Activated naive CD8-positive, alpha-beta T cell treated with anti-CD3 and anti-CD28 coated beads, Interleukin-2, amount 10 ng/mL, durations not matched to agents 7 days and 5 days (primary cell): Measurements from ENCODE around the gene KRTAP12-1. TPM values are rescaled to one million over a fixed set of nuclear protein-coding genes. Genes with fewer than 3 reads are reported as not detected.

Source experiments
- ATAC-seq: fragments of 150-1000 bp; cut with Tn5 transposase; one replicate; pipeline ENCODE4 v1.10.0; 2021; ENCODE audit warnings: low read depth, moderate library complexity
- POLR2A ChIA-PET: fragments of 350-600 bp; sonication (Branson Sonifier 250); formaldehyde crosslinking; loops from one replicate; lab custom pipeline; 2021; ENCODE audit warnings: antibody characterized with exemption; lab: Charles Lee
- DNase-seq: peaks from one replicate; pipeline ENCODE4 v3.0.0; 2021
- H3K27ac Mint-ChIP-seq: one replicate; pipeline ENCODE4 v1.8.0; 2022; ENCODE audit warnings: mild to moderate bottlenecking, mixed read lengths
- H3K27me3 Mint-ChIP-seq: one replicate; pipeline ENCODE4 v1.8.0; 2022; ENCODE audit warnings: mild to moderate bottlenecking, moderate library complexity, mixed read lengths
- H3K36me3 Mint-ChIP-seq: one replicate; pipeline ENCODE4 v1.8.0; 2021; ENCODE audit warnings: mild to moderate bottlenecking, mixed read lengths
- H3K4me1 Mint-ChIP-seq: one replicate; pipeline ENCODE4 v1.8.0; 2021; ENCODE audit warnings: mixed read lengths
- H3K4me3 Mint-ChIP-seq: one replicate; pipeline ENCODE4 v1.8.0; 2022; ENCODE audit warnings: mild to moderate bottlenecking, moderate library complexity, mixed read lengths
- H3K9me3 Mint-ChIP-seq: one replicate; pipeline ENCODE4 v1.8.0; 2021; ENCODE audit warnings: mixed read lengths
- total RNA-seq, 2 experiments: library from RNA; stranded (reverse); gene quantifications; one replicate each; pipeline ENCODE4 v1.2.3, GENCODE V29; 2021

The KRTAP12-1 gene
- total RNA-seq, 2 experiments from 2014 or later = not detected

GRCh38 chr21:44708213-44708865, 26.4 kb upstream of the KRTAP12-1 start:
- Mint-ChIP-seq H3K4me3 (no peak overlapping the region), H3K27ac (no peak overlapping the region), H3K36me3 (peaks cover 5% of the 10 kb centered on the region), H3K9me3 (peaks cover 4% of the 10 kb centered on the region), H3K4me1 (peaks cover 3% of the 10 kb centered on the region), H3K27me3 (peaks cover 83% of the 10 kb centered on the region)
- POLR2A ChIA-PET = no interaction called here
- no peak for ATAC-seq
- no peak for DNase-seq

GRCh38 chr21:44706706-44707581, 25.0 kb upstream of the KRTAP12-1 start:
- no peak for DNase-seq
- Mint-ChIP-seq H3K9me3 (peaks cover 4% of the 10 kb centered on the region), H3K4me3 (no peak overlapping the region), H3K27ac (no peak overlapping the region), H3K36me3 (peaks cover 5% of the 10 kb centered on the region), H3K4me1 (peaks cover 3% of the 10 kb centered on the region), H3K27me3 (peaks cover 77% of the 10 kb centered on the region)
- no peak for ATAC-seq
- POLR2A ChIA-PET = no interaction called here

DNA sequence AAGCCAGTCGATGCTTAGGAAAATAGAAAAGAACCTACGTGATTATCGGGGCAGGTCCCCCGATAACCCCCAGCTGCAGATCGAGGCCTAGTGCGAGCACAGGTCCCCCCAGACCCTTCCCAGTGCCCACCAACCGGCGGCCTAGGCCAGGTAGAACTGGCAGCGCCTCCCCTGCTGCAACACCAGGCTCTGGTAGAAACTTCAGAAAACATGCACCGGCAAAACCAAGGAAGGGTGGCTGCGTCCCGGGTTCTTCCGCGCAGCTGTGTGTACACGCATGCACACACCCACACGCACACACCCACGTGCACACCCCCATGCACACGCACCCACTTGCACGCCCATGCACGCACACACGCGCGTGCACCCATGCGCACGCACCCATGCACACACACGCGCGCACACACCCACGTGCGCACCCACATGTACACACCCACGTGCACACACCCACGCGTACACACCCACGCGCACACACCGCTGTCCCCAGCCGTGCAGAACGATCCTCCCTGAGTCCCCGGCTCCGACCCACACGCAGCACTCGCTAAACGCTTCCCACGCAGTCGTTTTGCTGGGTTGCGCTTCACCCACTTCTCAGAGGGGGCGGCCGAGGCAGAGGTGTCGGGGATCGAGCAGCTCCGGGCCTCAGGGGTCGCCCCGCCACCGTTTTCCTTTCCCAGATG, 24.2 kb upstream of the KRTAP12-1 start:
- ATAC-seq (no peak), DNase-seq (no peak)
- POLR2A ChIA-PET = no interaction called here
- Mint-ChIP-seq H3K4me3 (no peak overlapping the region), H3K4me1 (peaks cover 3% of the 10 kb centered on the region), H3K27ac (peak overlapping the region; percentile 45), H3K36me3 (peaks cover 5% of the 10 kb centered on the region), H3K9me3 (peaks cover 4% of the 10 kb centered on the region), H3K27me3 (peaks cover 80% of the 10 kb centered on the region)

GRCh38 chr21:44704636-44705001, 22.7 kb upstream of the KRTAP12-1 start:
- H3K36me3 Mint-ChIP-seq = peaks cover 5% of the 10 kb centered on the region
- no peak overlapping the region for H3K4me3 Mint-ChIP-seq
- H3K4me1 Mint-ChIP-seq = no peaks in the 10 kb centered on the region
- POLR2A ChIA-PET = no interaction called here
- H3K27ac Mint-ChIP-seq = no peak overlapping the region
- ATAC-seq = no peak
- DNase-seq = no peak
- peaks cover 4% of the 10 kb centered on the region for H3K9me3 Mint-ChIP-seq
- peaks cover 74% of the 10 kb centered on the region for H3K27me3 Mint-ChIP-seq

- no peak for DNase-seq
- Mint-ChIP-seq H3K36me3 (peaks cover 5% of the 10 kb centered on the region), H3K9me3 (peaks cover 4% of the 10 kb centered on the region), H3K4me1 (no peaks in the 10 kb centered on the region), H3K4me3 (no peak overlapping the region), H3K27me3 (peaks cover 70% of the 10 kb centered on the region), H3K27ac (no peak overlapping the region)
- POLR2A ChIA-PET = no interaction called here
- no peak for ATAC-seq
Observed at GRCh38 chr21:44703731-44704635, 22.0 kb upstream of the KRTAP12-1 start.

DNA sequence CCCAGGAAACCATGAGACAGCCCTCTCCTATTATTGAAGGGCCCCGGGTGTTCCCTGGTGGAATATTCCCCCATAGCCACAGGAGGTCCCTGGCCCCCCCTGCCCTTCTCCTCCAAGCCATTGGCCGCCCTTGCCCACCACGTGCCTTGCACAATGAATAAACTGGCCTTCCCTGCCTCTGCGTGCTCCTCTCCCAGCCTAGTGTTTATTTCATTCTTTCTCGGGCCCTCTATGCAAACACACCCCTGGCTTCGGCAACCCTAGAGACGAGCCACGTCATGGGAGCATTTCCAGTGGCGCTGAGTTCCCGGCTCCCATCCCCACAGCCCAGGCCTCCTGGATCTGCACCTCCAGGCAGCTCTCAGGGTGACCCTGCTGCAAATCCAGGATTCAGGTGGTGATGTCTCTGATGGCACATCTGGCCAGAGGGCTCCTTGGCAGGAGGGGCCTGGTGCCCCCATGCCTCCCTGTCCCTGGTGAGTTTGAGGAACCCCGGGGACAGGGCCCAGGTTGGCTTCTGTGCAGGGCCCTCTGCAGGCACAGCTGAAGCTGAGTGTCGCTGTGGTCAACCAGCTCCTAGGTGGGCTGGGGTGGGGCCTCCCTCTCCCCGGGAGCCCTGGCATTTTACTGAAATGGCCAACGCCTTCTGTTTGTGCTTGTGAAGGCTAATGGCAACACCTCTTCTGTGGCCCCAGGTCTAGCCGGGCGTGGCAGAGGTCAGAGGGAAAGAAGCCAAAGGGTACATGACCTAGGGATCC, 21.2 kb upstream of the KRTAP12-1 start:
- Mint-ChIP-seq H3K9me3 (peaks cover 4% of the 10 kb centered on the region), H3K36me3 (peaks cover 5% of the 10 kb centered on the region)

DNA sequence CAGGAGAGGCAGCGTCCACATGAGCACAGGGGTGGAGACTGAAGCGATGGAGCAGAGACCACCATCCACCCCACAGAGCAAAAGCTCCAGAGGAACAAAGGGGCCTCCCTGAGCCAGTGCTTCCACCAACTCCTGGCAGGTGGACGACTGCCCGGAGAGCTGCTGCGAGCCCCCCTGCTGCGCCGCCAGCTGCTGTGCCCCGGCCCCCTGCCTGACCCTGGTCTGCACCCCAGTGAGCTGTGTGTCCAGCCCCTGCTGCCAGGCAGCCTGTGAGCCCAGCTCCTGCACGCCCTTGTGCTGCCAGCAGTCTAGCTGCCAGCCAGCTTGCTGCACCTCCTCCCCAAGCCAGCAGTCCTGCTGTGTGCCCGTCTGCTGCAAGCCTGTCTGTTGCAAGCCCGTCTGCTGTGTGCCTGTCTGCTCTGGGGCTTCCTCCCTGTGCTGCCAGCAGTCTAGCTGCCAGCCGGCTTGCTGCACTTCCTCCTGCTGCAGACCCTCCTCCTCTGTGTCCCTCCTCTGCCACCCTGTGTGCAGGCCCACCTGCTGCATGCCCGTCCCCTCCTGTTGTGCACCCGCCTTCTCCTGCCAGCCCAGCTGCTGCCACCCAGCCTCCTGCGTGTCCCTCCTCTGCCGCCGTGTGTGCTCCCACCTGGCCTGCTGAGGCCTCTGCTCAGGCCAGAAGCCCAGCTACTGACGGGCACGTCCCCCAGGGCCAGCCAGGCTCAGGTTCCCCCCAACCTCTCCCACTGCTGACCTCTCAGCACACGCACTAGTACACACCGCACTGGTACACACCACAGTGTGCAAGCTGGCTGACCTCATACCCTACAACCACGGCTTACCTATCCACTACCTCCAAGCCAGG, 20.4 kb upstream of the KRTAP12-1 start:
- Mint-ChIP-seq H3K4me1 (no peaks in the 10 kb centered on the region), H3K9me3 (peaks cover 4% of the 10 kb centered on the region), H3K36me3 (peaks cover 5% of the 10 kb centered on the region), H3K4me3 (no peak overlapping the region), H3K27ac (no peak overlapping the region), H3K27me3 (peaks cover 70% of the 10 kb centered on the region)
- no peak for ATAC-seq
- POLR2A ChIA-PET = no interaction called here
- no peak for DNase-seq

More for the DNA sequence above, 21.2 kb upstream of the KRTAP12-1 start:
- ATAC-seq (no peak), DNase-seq (no peak)
- POLR2A ChIA-PET = no interaction called here
- Mint-ChIP-seq H3K27ac (no peak overlapping the region), H3K4me1 (no peaks in the 10 kb centered on the region), H3K27me3 (peaks cover 70% of the 10 kb centered on the region), H3K4me3 (no peak overlapping the region)

GRCh38 chr21:44701541-44701940, 19.6 kb upstream of the KRTAP12-1 start:
- Mint-ChIP-seq H3K27ac (no peak overlapping the region), H3K27me3 (peaks cover 71% of the 10 kb centered on the region), H3K36me3 (peaks cover 5% of the 10 kb centered on the region), H3K4me1 (no peaks in the 10 kb centered on the region), H3K4me3 (no peak overlapping the region), H3K9me3 (peaks cover 4% of the 10 kb centered on the region)
- no peak for ATAC-seq
- DNase-seq = no peak
- POLR2A ChIA-PET = no interaction called here

- ATAC-seq (no peak), DNase-seq (no peak)
- Mint-ChIP-seq H3K4me1 (no peaks in the 10 kb centered on the region), H3K27ac (no peak overlapping the region), H3K4me3 (no peak overlapping the region), H3K36me3 (peaks cover 3% of the 10 kb centered on the region), H3K9me3 (peaks cover 4% of the 10 kb centered on the region), H3K27me3 (peaks cover 68% of the 10 kb centered on the region)
- POLR2A ChIA-PET = no interaction called here
Observed at GRCh38 chr21:44701023-44701400, 19.0 kb upstream of the KRTAP12-1 start.

GRCh38 chr21:44700101-44701022, 18.4 kb upstream of the KRTAP12-1 start:
- H3K4me1 Mint-ChIP-seq = no peaks in the 10 kb centered on the region
- DNase-seq (no peak), ATAC-seq (no peak)
- H3K27ac Mint-ChIP-seq = no peak overlapping the region
- no peaks in the 10 kb centered on the region for H3K36me3 Mint-ChIP-seq
- peaks cover 64% of the 10 kb centered on the region for H3K27me3 Mint-ChIP-seq
- no peak overlapping the region for H3K4me3 Mint-ChIP-seq
- H3K9me3 Mint-ChIP-seq = peaks cover 4% of the 10 kb centered on the region
- POLR2A ChIA-PET = no interaction called here

DNA sequence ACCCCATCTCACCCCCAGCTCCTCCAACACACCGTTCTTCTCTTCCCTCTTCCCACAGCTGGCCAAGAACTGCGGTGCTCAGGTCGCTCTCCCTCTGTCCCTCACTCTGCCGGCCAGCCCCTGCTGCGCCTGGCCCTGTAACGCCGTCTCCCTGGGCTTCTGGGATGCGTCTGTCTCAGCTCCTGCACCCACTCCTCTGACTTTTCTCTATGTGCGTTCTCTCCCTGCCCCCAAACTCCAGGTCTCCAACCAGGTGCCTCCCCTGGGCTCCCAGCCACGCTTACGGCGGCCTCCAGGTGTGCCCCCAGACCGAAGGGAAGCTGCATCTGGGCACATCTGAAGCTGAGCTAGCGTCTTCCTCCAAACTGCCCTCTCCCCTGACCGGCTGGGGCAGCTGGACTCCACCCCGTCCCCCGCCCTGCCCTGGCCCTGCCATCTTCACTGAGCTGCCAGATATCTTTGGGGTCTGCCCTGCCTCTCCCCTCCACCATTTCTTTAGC, 17.6 kb upstream of the KRTAP12-1 start:
- POLR2A ChIA-PET = no interaction called here
- Mint-ChIP-seq H3K9me3 (no peaks in the 10 kb centered on the region), H3K36me3 (no peaks in the 10 kb centered on the region), H3K27me3 (peaks cover 56% of the 10 kb centered on the region), H3K4me3 (no peak overlapping the region), H3K27ac (no peak overlapping the region), H3K4me1 (no peaks in the 10 kb centered on the region)
- ATAC-seq (no peak), DNase-seq (no peak)
